Measurements from ENCODE around the gene DAZAP1. TPM values are rescaled to one million over a fixed set of nuclear protein-coding genes. Genes with fewer than 3 reads are reported as not detected.

The DAZAP1 gene
- total and polyA plus RNA-seq, 4 donors: 5.4 to 45.0 (median 29.7) TPM

- no peak overlapping the region for H3K27ac ChIP-seq (ENCODE audit: low read depth in 1 of 2, low read length in 2 of 2)
- H3K9ac ChIP-seq (ENCODE audit: low read depth in 1 of 2, low read length in 2 of 2): no peak overlapping the region
- no peak for DNase-seq (ENCODE audit: low spot score)
- WGBS: 52% methylated on average over 44 of the region's 44 CpGs
- peaks cover 0 to 7% (median 7%) of the 10 kb centered on the region in 4 donors for H3K27me3 ChIP-seq (ENCODE audit: control insufficient read depth in 4 of 4, insufficient read depth in 4 of 4, low read length in 3 of 4)
- H3K4me1 ChIP-seq (ENCODE audit: control insufficient read depth in 4 of 4, insufficient read depth in 4 of 4, low read length in 3 of 4): peaks cover 32 to 55% (median 38%) of the 10 kb centered on the region in 4 donors
- no peak for TF ChIP-seq ZBTB33 (IDR thresholded peaks at IDR 0.05)
- TF ChIP-seq TAF1 (conservative IDR thresholded peaks at IDR 0.05): no peak
- no peak for TF ChIP-seq FOXA1 (IDR thresholded peaks at IDR 0.05)
- TF ChIP-seq CTCF (IDR thresholded peaks at IDR 0.05; ENCODE audit: low read depth, low read length, missing input control): no peak
- TF ChIP-seq GABPA (IDR thresholded peaks at IDR 0.05 in 1 of 2, conservative IDR thresholded peaks at IDR 0.05 in 1 of 2): no peak
- no peak for TF ChIP-seq HNF4A (conservative IDR thresholded peaks at IDR 0.05)
- no peak for TF ChIP-seq RAD21 (IDR thresholded peaks at IDR 0.05)
- TF ChIP-seq ATF3 (IDR thresholded peaks at IDR 0.05): no peak
- TF ChIP-seq RXRA (IDR thresholded peaks at IDR 0.05): no peak
- no peak for TF ChIP-seq YY1 (IDR thresholded peaks at IDR 0.05)
- no peak for TF ChIP-seq NR2F2 (IDR thresholded peaks at IDR 0.05)
- no peak for TF ChIP-seq SP1 (IDR thresholded peaks at IDR 0.05)
- no peak for TF ChIP-seq EGR1 (IDR thresholded peaks at IDR 0.05; ENCODE audit: low read depth in 2 of 2)
- H3K9me3 ChIP-seq (ENCODE audit: control insufficient read depth in 4 of 4, low read length in 3 of 4): no peaks in the 10 kb centered on the region
- H3K4me3 ChIP-seq (ENCODE audit: low read depth in 1 of 3, low read length in 3 of 3): no peak overlapping the region
- peaks cover 0 to 6% (median 0%) of the 10 kb centered on the region in 4 donors for H3K36me3 ChIP-seq (ENCODE audit: control insufficient read depth in 4 of 4, insufficient read depth in 3 of 4, low read depth in 1 of 4, low read length in 3 of 4)
Observed at GRCh38 chr19:1472231-1473084, 65.1 kb downstream of the DAZAP1 start.

- no peak for DNase-seq (ENCODE audit: low spot score)
- Histone ChIP-seq H3K27ac (ENCODE audit: low read depth in 1 of 2, low read length in 2 of 2) (no peak overlapping the region), H3K9me3 (ENCODE audit: control insufficient read depth in 4 of 4, low read length in 3 of 4) (no peaks in the 10 kb centered on the region), H3K4me1 (ENCODE audit: control insufficient read depth in 4 of 4, insufficient read depth in 4 of 4, low read length in 3 of 4) (peaks cover 28 to 53% (median 34%) of the 10 kb centered on the region in 4 donors), H3K4me3 (ENCODE audit: low read depth in 1 of 3, low read length in 3 of 3) (no peak overlapping the region), H3K9ac (ENCODE audit: low read depth in 1 of 2, low read length in 2 of 2) (no peak overlapping the region), H3K27me3 (ENCODE audit: control insufficient read depth in 4 of 4, insufficient read depth in 4 of 4, low read length in 3 of 4) (peaks cover 0 to 7% (median 5%) of the 10 kb centered on the region in 4 donors), H3K36me3 (ENCODE audit: control insufficient read depth in 4 of 4, insufficient read depth in 3 of 4, low read depth in 1 of 4, low read length in 3 of 4) (peaks cover 0 to 6% (median 0%) of the 10 kb centered on the region in 4 donors)
- 75% methylated on average over 20 of the region's 20 CpGs for WGBS
- TF ChIP-seq JUND (IDR thresholded peaks at IDR 0.05) (no peak), MAX (IDR thresholded peaks at IDR 0.05) (no peak), GABPA (IDR thresholded peaks at IDR 0.05 in 1 of 2, conservative IDR thresholded peaks at IDR 0.05 in 1 of 2) (no peak), TAF1 (conservative IDR thresholded peaks at IDR 0.05) (no peak), RXRA (IDR thresholded peaks at IDR 0.05) (no peak), FOXA2 (IDR thresholded peaks at IDR 0.05) (no peak), YY1 (IDR thresholded peaks at IDR 0.05) (no peak), SP1 (IDR thresholded peaks at IDR 0.05) (no peak), REST (IDR thresholded peaks at IDR 0.05) (no peak), ATF3 (IDR thresholded peaks at IDR 0.05) (no peak), ZBTB33 (IDR thresholded peaks at IDR 0.05) (no peak)
Observed at GRCh38 chr19:1473085-1473851, 65.9 kb downstream of the DAZAP1 start.
